Fibroblast of mammary gland (primary cell): Measurements from ENCODE around the gene KRTAP12-1.

Experiments
- DNase-seq: peaks from one replicate; pipeline ENCODE4 v3.0.0-alpha.2; 2010; ENCODE audit warnings: low read depth
- H3K4me3 ChIP-seq: 2 replicates; pipeline ENCODE4 v1.5.1; 2011; ENCODE audit warnings: low read depth, mild to moderate bottlenecking, low read length, moderate library complexity; ENCODE audit not compliant: control insufficient read depth
- CTCF ChIP-seq: conservative IDR thresholded peaks from 2 replicates; pipeline ENCODE4 v1.5.1; 2011; ENCODE audit warnings: low read depth, low read length, inconsistent platforms; ENCODE audit not compliant: control insufficient read depth, insufficient read depth

KRTAP12-1 gene

GRCh38 chr21:44636209-44637017 lies 45.5 kb downstream of the KRTAP12-1 start:
- DNase-seq = no peak
- no peak for TF ChIP-seq CTCF
- H3K4me3 ChIP-seq = no peak overlapping the region

GRCh38 chr21:44632067-44632466 lies 49.9 kb downstream of the KRTAP12-1 start:
- DNase-seq = no peak
- TF ChIP-seq CTCF = no peak
- H3K4me3 ChIP-seq = no peak overlapping the region
